Measurements from ENCODE around the gene NDUFV1.
"Not testable (repeated sequence)": the region's sequence is repeated elsewhere in the genome, so short reads cannot be mapped to it uniquely, and the experiment has no call there.

The NDUFV1 gene

GRCh38 chr11:67586568-67587250 lies 20.0 kb upstream of the NDUFV1 start:
- DNase-seq = no peak

DNA sequence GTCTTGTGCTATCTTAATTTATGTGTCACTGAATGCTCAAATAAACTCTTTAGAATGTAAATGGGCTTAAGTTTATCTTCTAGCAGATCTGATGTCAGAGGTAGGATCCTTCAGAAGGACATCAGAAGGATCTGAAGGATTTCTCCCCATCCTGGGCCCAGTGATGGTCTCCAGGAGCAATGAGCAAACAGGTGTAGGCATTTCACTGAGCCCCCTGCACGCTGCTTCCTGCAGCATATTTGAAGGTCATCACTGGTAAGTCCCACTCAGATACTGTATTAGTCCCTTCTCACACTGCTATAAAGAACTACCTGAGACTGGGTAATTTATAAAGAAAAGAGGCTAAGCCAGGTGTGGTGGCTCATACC lies 18.6 kb upstream of the NDUFV1 start:
- DNase-seq = no peak

GRCh38 chr11:67588899-67589415 lies 17.8 kb upstream of the NDUFV1 start:
- DNase-seq = not testable (repeated sequence)

GRCh38 chr11:67592880-67593564 lies 13.7 kb upstream of the NDUFV1 start:
- no peak for DNase-seq

DNA sequence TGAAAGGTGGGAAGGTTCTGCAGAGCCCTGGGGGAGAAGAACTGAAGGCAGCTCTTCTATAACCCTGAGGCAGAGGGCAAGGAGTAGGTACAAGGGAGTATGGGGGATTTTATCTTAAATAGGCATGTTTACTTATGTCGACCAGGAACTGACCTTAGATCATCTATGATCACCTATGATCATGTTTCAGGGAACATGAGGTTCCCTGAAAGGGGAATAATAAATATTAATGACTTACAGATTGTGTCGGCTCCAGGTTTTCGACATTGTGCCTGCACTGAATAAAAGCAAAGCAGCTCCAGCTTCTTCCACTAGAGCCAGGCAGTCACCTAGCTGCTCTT lies 13.2 kb upstream of the NDUFV1 start:
- no peak for DNase-seq

GRCh38 chr11:67594480-67594879 lies 12.3 kb upstream of the NDUFV1 start:
- DNase-seq = no peak

- DNase-seq = no peak
Measured at GRCh38 chr11:67596753-67597300, 9.9 kb upstream of the NDUFV1 start.

GRCh38 chr11:67597458-67597857 lies 9.3 kb upstream of the NDUFV1 start:
- not testable (repeated sequence) for DNase-seq

DNA sequence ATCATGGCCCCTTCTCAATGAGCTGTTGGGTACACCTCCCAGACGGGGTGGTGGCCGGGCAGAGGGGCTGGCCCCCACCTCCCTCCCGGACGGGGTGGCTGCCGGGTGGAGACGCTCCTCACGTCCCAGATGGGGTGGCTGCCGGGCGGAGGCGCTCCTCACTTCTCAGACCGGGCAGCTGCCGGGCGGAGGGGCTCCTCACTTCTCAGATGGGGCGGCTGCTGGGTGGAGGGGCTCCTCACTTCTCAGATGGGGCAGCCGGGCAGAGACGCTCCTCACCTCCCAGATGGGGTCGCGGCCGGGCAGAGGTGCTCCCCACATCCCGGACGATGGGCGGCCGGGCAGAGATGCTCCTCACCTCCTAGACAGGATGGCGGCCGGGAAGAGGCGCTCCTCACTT lies 8.8 kb upstream of the NDUFV1 start:
- not testable (repeated sequence) for DNase-seq

DNA sequence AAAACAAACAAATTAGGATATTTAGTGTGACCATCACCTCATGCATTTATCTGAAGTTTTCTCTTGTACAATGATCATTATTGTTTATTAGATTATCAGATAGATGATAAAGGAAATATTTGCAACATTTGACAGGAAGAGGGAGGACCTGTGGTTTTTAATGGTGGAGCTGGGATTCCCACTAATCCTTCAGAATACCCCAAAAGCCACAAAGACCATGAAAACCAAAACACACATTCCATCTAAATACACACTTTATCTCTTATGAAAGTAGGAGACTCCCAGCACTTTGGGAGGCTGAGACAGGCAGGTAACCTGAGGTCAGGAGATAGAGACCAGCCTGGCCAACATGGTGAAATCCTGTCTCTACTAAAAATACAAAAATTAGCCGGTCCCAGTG lies 7.6 kb upstream of the NDUFV1 start:
- DNase-seq = no peak

DNA sequence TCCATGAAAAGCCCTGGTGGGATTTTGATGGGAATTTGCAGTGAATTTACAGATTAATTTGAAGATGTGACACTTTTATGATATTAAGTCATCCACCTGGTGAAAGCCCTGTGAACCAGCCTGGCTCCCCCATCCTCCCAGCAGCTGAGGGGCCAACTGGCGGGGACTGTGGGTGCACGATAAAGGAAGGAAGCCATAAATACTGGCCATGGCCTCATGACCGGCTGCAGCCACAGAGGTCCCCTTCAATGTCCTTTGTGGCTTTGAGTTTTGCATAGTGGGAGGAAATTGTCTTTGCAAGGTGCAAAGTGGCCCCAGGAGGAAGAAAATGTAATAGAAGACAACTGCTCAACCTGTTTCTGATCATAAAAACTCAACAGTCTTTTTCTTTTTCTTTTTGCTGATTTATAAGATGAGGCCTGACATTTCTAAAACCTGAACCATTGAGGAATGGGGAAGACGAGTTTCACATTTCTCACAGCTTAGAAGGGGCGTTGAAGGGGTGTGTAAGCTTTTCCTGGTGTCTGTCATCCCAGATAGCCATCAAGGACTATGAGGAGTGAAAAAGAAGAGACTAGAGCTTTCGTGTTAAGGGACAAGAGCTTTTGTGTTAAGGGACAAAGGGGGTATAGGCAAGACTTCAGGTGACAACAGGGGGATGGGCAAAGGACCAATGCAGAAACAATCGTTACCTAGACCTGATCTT lies 6.3 kb upstream of the NDUFV1 start:
- no peak for DNase-seq

- DNase-seq = no peak
Measured at GRCh38 chr11:67601098-67601497, 5.6 kb upstream of the NDUFV1 start.

- not testable (repeated sequence) for DNase-seq
Measured at GRCh38 chr11:67604119-67604518, 2.6 kb upstream of the NDUFV1 start.

GRCh38 chr11:67604815-67605214 lies 1.9 kb upstream of the NDUFV1 start:
- DNase-seq = no peak

DNA sequence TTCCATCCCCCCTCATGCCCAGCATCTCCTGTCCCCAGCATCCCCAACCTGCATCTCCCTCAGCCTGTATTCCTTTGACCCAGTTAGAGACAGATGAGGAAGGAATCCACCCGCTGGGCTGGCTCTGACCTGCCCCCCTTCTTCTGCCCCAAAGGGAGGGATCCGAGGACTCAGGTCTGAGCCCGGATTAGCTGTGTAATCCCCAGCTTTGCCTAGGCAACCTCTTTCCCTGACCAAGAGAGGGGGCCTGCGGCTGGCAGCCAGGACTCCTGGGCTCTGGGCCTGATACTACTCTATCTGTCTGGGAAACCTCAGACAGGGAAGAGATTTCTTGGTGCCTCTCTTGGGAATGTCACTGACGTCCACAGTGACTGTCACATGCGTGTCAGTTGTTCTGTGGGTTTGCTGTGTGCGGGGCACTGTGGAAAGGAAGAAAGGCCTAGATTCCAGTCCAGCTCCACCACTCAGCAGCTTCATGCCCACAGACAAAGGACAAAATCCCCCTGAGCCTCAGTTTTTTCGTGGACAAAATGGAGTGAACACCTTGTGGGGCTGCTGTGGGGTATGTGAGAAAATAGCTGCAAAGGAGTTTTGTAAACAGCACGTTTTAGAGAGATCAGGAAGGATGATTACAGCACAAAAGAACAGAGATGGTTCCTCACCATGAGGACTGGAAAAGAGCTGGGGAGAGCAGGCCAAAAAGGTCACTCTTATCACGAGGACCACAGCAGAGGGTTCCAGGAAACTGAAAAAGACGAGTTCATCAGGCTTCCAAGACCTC lies 1.3 kb upstream of the NDUFV1 start:
- no peak for DNase-seq

DNA sequence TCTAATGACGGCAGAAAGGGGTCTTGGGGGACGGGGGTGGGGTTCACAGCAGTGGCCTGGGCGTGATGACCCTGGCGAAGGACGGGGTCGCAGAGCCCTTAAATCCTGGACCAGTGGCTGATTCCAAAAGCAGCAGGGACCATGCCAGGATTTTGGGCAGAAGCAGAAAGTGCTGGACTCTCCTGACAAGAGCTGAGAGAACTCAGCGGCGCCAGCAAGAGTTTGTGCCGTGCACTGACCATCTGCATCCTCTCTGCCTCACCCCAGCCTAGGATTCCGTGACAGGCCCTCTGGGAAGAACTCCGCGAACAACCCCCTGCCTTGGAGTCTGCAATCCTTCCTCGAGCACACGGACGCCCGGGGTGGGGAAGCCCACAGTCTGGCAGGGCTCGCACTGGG lies 644 bp upstream of the NDUFV1 start:
- no peak for DNase-seq

DNA sequence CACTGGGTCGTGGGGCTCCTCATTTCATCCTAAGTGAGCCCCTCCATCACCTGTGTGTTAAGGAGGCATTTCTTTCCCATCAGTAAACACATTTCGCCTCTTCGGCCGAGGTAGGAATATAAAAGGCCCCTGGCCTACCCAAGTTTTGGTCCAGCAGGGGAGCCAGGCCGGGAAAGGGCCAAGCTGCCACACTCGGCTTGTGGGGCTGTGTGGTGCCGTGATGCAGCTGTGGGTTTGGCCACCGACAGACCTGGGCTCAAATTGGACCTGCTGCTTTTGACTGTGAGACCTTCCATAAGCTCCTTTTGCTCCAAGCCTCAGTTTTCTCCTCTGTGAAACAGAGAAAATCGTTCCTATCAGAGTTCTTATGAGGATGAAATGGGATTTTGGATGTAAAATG lies 771 bp downstream of the NDUFV1 start:
- no peak for DNase-seq

DNA sequence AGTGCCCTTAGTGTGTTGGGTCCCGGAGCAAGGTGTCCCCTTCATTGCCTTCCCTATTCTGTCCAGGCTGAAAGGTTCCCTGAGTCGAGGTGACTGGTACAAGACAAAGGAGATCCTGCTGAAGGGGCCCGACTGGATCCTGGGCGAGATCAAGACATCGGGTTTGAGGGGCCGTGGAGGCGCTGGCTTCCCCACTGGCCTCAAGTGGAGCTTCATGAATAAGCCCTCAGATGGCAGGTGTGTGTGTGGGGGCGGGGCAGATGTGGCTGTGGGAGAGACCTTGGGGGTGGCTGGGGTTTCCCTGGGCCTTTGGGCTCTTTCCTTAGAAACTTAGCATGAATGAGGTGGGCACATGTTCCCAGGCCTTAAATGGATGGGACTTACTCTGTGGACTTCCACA lies 1.8 kb downstream of the NDUFV1 start:
- DNase-seq = no peak

DNA sequence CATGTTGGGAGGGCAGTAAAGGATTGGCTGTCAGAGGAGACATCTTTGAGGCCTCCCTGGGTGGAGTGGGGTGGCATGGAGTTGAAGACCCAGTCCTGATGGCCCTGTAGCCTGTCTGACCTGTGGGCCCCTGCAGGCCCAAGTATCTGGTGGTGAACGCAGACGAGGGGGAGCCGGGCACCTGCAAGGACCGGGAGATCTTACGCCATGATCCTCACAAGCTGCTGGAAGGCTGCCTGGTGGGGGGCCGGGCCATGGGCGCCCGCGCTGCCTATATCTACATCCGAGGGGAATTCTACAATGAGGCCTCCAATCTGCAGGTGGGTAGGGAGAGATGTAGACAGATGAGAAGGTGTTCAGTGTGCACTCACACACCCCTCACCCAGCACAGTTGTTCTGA lies 2.6 kb downstream of the NDUFV1 start:
- DNase-seq = no peak

DNA sequence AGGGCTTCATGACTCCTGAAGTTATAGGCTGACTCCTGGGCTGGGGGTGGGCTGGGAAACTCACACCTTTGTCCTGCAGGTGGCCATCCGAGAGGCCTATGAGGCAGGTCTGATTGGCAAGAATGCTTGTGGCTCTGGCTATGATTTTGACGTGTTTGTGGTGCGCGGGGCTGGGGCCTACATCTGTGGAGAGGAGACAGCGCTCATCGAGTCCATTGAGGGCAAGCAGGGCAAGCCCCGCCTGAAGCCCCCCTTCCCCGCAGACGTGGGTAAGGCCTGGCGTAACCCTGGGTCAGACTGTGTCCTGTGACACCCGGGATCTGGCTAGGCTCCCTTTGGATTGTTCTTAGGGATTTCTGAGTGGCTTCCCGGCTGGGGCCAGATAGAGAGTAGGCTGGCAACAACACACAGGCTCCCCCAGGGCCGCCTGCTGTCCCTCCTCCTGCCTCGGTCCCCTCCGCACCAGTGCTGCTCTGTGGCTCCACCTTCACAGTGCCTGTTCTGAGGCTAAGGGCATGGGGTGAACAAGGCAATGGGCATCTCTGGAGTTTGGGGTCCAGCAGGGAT lies 3.6 kb downstream of the NDUFV1 start:
- DNase-seq = no peak

- no peak for DNase-seq
Measured at GRCh38 chr11:67611165-67611564, 4.4 kb downstream of the NDUFV1 start.

DNA sequence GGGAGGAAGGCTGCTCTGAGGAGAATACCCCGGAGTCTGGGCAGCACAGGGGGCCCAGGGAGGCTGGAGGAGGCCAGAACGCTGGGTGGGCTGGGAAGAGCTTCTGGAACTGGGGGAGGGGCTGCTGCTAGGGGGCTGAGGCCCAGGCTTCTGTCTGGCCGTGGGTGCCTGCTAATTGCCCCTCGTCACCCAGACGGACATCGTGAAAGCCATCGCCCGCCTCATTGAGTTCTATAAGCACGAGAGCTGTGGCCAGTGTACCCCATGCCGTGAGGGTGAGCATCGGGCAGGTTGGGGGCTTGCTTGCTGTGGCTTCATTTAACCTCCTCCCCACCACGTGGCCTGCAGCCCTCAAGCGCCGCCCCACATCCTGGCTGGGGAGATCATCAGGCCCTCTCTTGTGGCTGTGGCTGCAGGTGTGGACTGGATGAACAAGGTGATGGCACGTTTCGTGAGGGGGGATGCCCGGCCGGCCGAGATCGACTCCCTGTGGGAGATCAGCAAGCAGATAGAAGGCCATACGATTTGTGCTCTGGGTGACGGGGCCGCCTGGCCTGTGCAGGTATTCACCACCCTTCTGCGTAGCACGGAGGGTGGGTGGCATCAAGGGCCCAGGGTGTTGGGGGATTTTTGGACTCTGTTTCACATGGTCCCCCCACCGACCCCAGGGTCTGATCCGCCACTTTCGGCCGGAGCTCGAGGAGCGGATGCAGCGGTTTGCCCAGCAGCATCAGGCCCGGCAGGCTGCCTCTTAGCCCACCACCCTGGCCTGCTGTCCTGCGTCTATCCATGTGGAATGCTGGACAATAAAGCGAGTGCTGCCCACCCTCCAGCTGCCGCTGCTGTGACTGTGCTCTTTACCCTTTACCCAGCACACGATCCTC lies 5.2 kb downstream of the NDUFV1 start:
- DNase-seq = no peak
